Liver (tissue), 9 donors: ENCODE results near the gene PRKN. TPM values are rescaled to one million over a fixed set of nuclear protein-coding genes. Genes with fewer than 3 reads are reported as not detected.

ENCODE experiments used
- DNase-seq: peaks from one replicate; pipeline ENCODE4 v3.0.0-alpha.2; 2017; ENCODE audit warnings: low spot score
- H3K27ac ChIP-seq, 2 donors: one replicate each; pipeline ENCODE4 v1.7.0; 2013; ENCODE audit warnings: inconsistent platforms in 2 of 2, low read length in 2 of 2, control low read depth in 1 of 2, low read depth in 1 of 2, mild to moderate bottlenecking in 1 of 2
- H3K27me3 ChIP-seq, 4 donors: one replicate each; pipeline versions ENCODE4 v1.6.1 to v1.7.0; 2013; ENCODE audit warnings: low read length in 3 of 4, inconsistent platforms in 1 of 4, mild to moderate bottlenecking in 1 of 4, moderate library complexity in 1 of 4; ENCODE audit not compliant: control insufficient read depth in 4 of 4, insufficient read depth in 4 of 4
- H3K36me3 ChIP-seq, 4 donors: one replicate each; pipeline versions ENCODE4 v1.6.1 to v1.7.0; 2013; ENCODE audit warnings: low read length in 3 of 4, mild to moderate bottlenecking in 3 of 4, low read depth in 1 of 4, moderate library complexity in 1 of 4; ENCODE audit not compliant: control insufficient read depth in 4 of 4, insufficient read depth in 3 of 4
- H3K4me1 ChIP-seq, 4 donors: one replicate each; pipeline versions ENCODE4 v1.6.1 to v1.7.0; 2013; ENCODE audit warnings: low read length in 3 of 4, mild to moderate bottlenecking in 3 of 4, moderate library complexity in 1 of 4; ENCODE audit not compliant: control insufficient read depth in 4 of 4, insufficient read depth in 4 of 4
- H3K4me3 ChIP-seq, 3 donors: one replicate each; pipeline versions ENCODE4 v1.6.1 to v1.7.0; 2013; ENCODE audit warnings: low read length in 3 of 3, control low read depth in 1 of 3, low read depth in 1 of 3, mild to moderate bottlenecking in 1 of 3
- H3K9ac ChIP-seq, 2 donors: one replicate each; pipeline ENCODE4 v1.7.0; 2013; ENCODE audit warnings: low read length in 2 of 2, mild to moderate bottlenecking in 2 of 2, moderate library complexity in 2 of 2, control low read depth in 1 of 2, low read depth in 1 of 2
- H3K9me3 ChIP-seq, 4 donors: one replicate each; pipeline versions ENCODE4 v1.6.1 to v1.7.0; 2013; ENCODE audit warnings: low read length in 3 of 4; ENCODE audit not compliant: control insufficient read depth in 4 of 4
- ATF3 ChIP-seq: IDR thresholded peaks from 2 replicates; pipeline ENCODE4 v1.6.1; 2016; ENCODE audit warnings: antibody characterized with exemption
- CTCF ChIP-seq: fragments of 150-350 bp; IDR thresholded peaks from 2 replicates; pipeline ENCODE4 v1.5.1; 2017; ENCODE audit warnings: improper control_type of control experiment, low read depth, low read length; ENCODE audit not compliant: missing input control
- FOXA2 ChIP-seq: IDR thresholded peaks from 2 replicates; pipeline ENCODE4 v1.6.1; 2016; ENCODE audit warnings: antibody characterized with exemption
- MAX ChIP-seq: IDR thresholded peaks from 2 replicates; pipeline ENCODE4 v1.6.1; 2016; ENCODE audit warnings: antibody characterized with exemption
- REST ChIP-seq: IDR thresholded peaks from 2 replicates; pipeline ENCODE4 v1.6.1; 2016; ENCODE audit warnings: antibody characterized with exemption, mild to moderate bottlenecking
- TAF1 ChIP-seq: conservative IDR thresholded peaks from 2 replicates; pipeline ENCODE4 v1.6.1; 2016; ENCODE audit warnings: antibody characterized with exemption, mild to moderate bottlenecking
- ZBTB33 ChIP-seq: IDR thresholded peaks from 2 replicates; pipeline ENCODE4 v1.6.1; 2016; ENCODE audit warnings: antibody characterized with exemption
- WGBS: extraction: QIAGEN DNeasy Blood & Tissue Kit; methylation state at CpG from one replicate; pipeline ENCODE4 v1.1.7; 2013; 5-methylcytosine and 5-hydroxymethylcytosine counted together
- polyA plus RNA-seq, 2 donors: library from polyadenylated mRNA; stranded (reverse) in 1 of 2; unstranded in 1 of 2; fragments of 200-250 nt in 1 of 2; fragments of >200 nt in 1 of 2; fragmentation: Nextera tagmentation in 1 of 2; extraction: Ambion mirVana in 1 of 2; gene quantifications; one replicate each; pipeline versions ENCODE4 v1.2.1 to v1.2.3, GENCODE V29; 2013 to 2015
- total RNA-seq, 2 donors: library from RNA; depleted of rRNA; stranded (reverse); fragments of >200 nt; gene quantifications; one replicate each; pipeline ENCODE4 v1.2.3, GENCODE V29; 2014
- donor health status: healthy.
- donor health status: healthy.
- donor health status: healthy.
- donor health status: healthy.
- donor health status: healthy.

The PRKN gene
- total and polyA plus RNA-seq, 4 donors: 0.47 to 4.1 (median 3.2) TPM

GRCh38 chr6:161750686-161751085 is 976.9 kb downstream of the PRKN start:
- Histone ChIP-seq H3K27me3 (no peaks in the 10 kb centered on the region), H3K4me1 (peaks cover 0 to 7% (median 3%) of the 10 kb centered on the region in 4 donors), H3K4me3 (no peak overlapping the region), H3K9ac (no peak overlapping the region), H3K27ac (no peak overlapping the region), H3K9me3 (no peaks in the 10 kb centered on the region), H3K36me3 (no peaks in the 10 kb centered on the region)
- no peak for DNase-seq
- TF ChIP-seq REST (no peak), TAF1 (no peak), MAX (no peak), FOXA2 (no peak), ATF3 (no peak), CTCF (no peak)
- WGBS: 89% methylated on average over 3 of the region's 3 CpGs

GRCh38 chr6:161749576-161749975 is 978.0 kb downstream of the PRKN start:
- Histone ChIP-seq H3K9me3 (no peaks in the 10 kb centered on the region), H3K9ac (no peak overlapping the region), H3K36me3 (no peaks in the 10 kb centered on the region), H3K27me3 (no peaks in the 10 kb centered on the region), H3K27ac (no peak overlapping the region), H3K4me3 (no peak overlapping the region), H3K4me1 (peaks cover 0 to 7% (median 3%) of the 10 kb centered on the region in 4 donors)
- TF ChIP-seq CTCF: no peak
- TF ChIP-seq ZBTB33: no peak
- WGBS: 83% methylated on average over 4 of the region's 4 CpGs
- no peak for DNase-seq
